SK-N-SH treated with all-trans-retinoic acid at 6 μM for 48 hours (cell line): ENCODE measurements around the gene DPP6.

Experiments
- ATAC-seq: fragments of 200-7000 bp; cut with Tn5 transposase; 3 replicates; pipeline ENCODE4 v1.9.1; 2020; ENCODE audit warnings: mild to moderate bottlenecking, moderate library complexity
- ARNTL ChIP-seq: fragments of 450-650 bp; formaldehyde crosslinking; IDR thresholded peaks from 2 replicates; pipeline ENCODE4 v1.5.0; 2020; ENCODE audit warnings: low read depth, mild to moderate bottlenecking, moderate library complexity, borderline replicate concordance
- BACH2 ChIP-seq: fragments of 250-450 bp; sonication (Bioruptor Pico); IDR thresholded peaks from 2 replicates; pipeline ENCODE4 v1.9.0; 2021; ENCODE audit warnings: mild to moderate bottlenecking, borderline replicate concordance
- CSDC2 ChIP-seq: fragments of 250-450 bp; sonication (Bioruptor Pico); IDR thresholded peaks from 2 replicates; pipeline ENCODE4 v1.5.0; 2020; ENCODE audit warnings: mild to moderate bottlenecking, moderate library complexity
- ESRRG ChIP-seq: fragments of 250-450 bp; sonication (Bioruptor Pico); IDR thresholded peaks from 2 replicates; pipeline ENCODE4 v1.6.1; 2021; ENCODE audit warnings: mild to moderate bottlenecking
- GLIS3 ChIP-seq: fragments of 250-450 bp; sonication (Bioruptor Pico); IDR thresholded peaks from 2 replicates; pipeline ENCODE4 v1.5.0; 2020; ENCODE audit warnings: mild to moderate bottlenecking, moderate library complexity
- ISL1 ChIP-seq: fragments of 250-450 bp; sonication (Bioruptor Pico); IDR thresholded peaks from 2 replicates; pipeline ENCODE4 v2.1.2; 2022; ENCODE audit warnings: mild to moderate bottlenecking, moderate library complexity
- OSR1 ChIP-seq: fragments of 250-450 bp; sonication (Bioruptor Pico); IDR thresholded peaks from 2 replicates; pipeline ENCODE4 v1.8.0; 2022; ENCODE audit warnings: moderate library complexity, mild to moderate bottlenecking, inconsistent platforms
- PATZ1 ChIP-seq: fragments of 250-450 bp; sonication (Bioruptor Pico); IDR thresholded peaks from 2 replicates; pipeline ENCODE4 v1.8.0; 2020; ENCODE audit warnings: mild to moderate bottlenecking, moderate library complexity, borderline replicate concordance
- POU6F1 ChIP-seq: fragments of 250-450 bp; sonication (Bioruptor Pico); IDR thresholded peaks from 2 replicates; pipeline ENCODE4 v1.8.0; 2021; ENCODE audit warnings: low read depth, mild to moderate bottlenecking, moderate library complexity, borderline replicate concordance
- PPARA ChIP-seq: fragments of 250-450 bp; sonication (Bioruptor Pico); IDR thresholded peaks from 2 replicates; pipeline ENCODE4 v1.5.0; 2020; ENCODE audit warnings: mild to moderate bottlenecking, borderline replicate concordance
- RARB ChIP-seq: fragments of 250-450 bp; sonication (Bioruptor Pico); IDR thresholded peaks from 2 replicates; pipeline ENCODE4 v1.8.0; 2021; ENCODE audit warnings: mild to moderate bottlenecking, moderate library complexity
- TOX ChIP-seq: fragments of 250-450 bp; sonication (Bioruptor Pico); IDR thresholded peaks from 2 replicates; pipeline ENCODE4 v1.8.0; 2021; ENCODE audit warnings: mild to moderate bottlenecking, moderate library complexity, borderline replicate concordance
- TSHZ2 ChIP-seq: fragments of 250-450 bp; sonication (Bioruptor Pico); IDR thresholded peaks from 2 replicates; pipeline ENCODE4 v1.5.0; 2020; ENCODE audit warnings: mild to moderate bottlenecking, moderate library complexity
- ZC3H10 ChIP-seq: fragments of 250-450 bp; sonication (Bioruptor Pico); IDR thresholded peaks from 2 replicates; pipeline ENCODE4 v1.5.1; 2021; ENCODE audit warnings: mild to moderate bottlenecking, moderate library complexity
- ZFP3 ChIP-seq: fragments of 250-450 bp; sonication (Bioruptor Pico); IDR thresholded peaks from 2 replicates; pipeline ENCODE4 v1.5.0; 2020; ENCODE audit warnings: mild to moderate bottlenecking, moderate library complexity
- ZFP30 ChIP-seq: fragments of 450-650 bp; formaldehyde crosslinking; IDR thresholded peaks from 2 replicates; pipeline ENCODE4 v1.5.0; 2022; ENCODE audit warnings: mild to moderate bottlenecking, moderate library complexity
- ZNF565 ChIP-seq: fragments of 450-650 bp; formaldehyde crosslinking; conservative IDR thresholded peaks from 2 replicates; pipeline ENCODE4 v1.5.0; 2020; ENCODE audit warnings: low read depth, mild to moderate bottlenecking, moderate library complexity
- ZNF8 ChIP-seq: fragments of 450-650 bp; formaldehyde crosslinking; IDR thresholded peaks from 2 replicates; pipeline ENCODE4 v1.5.0; 2020; ENCODE audit warnings: mild to moderate bottlenecking, moderate library complexity
- TF ChIP-seq, protein P1 (sequence below): fragments of 250-450 bp; sonication (Bioruptor Pico); IDR thresholded peaks from 2 replicates; pipeline ENCODE4 v1.5.1; 2020; ENCODE audit warnings: low read depth, mild to moderate bottlenecking, moderate library complexity

Gene DPP6

DNA sequence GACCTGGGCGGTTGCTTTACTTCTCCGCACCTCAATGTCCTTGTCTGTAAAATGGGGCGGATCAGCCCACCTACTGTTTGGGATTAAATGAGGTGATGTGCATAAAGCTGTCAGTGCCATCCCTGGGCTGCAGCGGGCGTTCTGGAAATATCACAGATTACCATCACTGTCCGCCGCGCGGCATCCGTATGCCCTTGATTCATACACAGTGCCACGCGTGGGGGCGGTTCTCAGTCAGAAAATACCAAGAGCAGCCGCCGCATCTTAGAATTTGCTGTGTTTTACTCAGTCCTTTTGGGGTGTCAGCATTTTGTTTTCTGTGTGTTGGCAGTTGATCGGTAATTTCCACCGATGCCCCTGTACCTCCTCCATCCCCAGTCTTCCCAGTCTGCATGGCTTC, 338.8 kb downstream of the DPP6 start:
- no peak for ATAC-seq
- TF ChIP-seq ARNTL (CRISPR knock-in tag) (no peak), POU6F1 (no peak), RARB (no peak), TOX (CRISPR knock-in tag) (no peak), TSHZ2 (CRISPR knock-in tag) (no peak), GLIS3 (CRISPR knock-in tag) (no peak), ZNF565 (CRISPR knock-in tag) (no peak)
- TF ChIP-seq, protein P1, sequence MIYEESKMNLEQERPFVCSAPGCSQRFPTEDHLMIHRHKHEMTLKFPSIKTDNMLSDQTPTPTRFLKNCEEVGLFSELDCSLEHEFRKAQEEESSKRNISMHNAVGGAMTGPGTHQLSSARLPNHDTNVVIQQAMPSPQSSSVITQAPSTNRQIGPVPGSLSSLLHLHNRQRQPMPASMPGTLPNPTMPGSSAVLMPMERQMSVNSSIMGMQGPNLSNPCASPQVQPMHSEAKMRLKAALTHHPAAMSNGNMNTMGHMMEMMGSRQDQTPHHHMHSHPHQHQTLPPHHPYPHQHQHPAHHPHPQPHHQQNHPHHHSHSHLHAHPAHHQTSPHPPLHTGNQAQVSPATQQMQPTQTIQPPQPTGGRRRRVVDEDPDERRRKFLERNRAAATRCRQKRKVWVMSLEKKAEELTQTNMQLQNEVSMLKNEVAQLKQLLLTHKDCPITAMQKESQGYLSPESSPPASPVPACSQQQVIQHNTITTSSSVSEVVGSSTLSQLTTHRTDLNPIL = no peak

DNA sequence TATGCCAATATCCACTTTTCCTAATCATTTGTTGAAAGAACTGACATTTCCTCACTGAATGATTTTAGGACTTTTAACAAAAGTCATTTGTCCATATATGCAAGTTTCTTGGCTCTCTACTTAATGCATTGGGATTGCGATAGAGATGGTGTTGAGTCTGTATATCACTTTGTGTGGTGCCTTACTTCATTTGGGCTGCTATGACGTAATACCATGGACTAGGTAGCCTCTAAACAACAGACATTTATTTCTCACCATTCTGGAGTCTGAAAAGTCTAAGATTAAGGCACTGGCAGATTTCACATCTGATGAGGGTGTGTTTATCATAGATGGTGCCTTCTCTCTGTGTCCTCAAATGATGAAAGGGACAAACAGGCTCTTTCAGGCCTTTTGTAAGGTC, 342.6 kb downstream of the DPP6 start:
- no peak for TF ChIP-seq ZFP3
- no peak for TF ChIP-seq CSDC2 (CRISPR knock-in tag)
- no peak for TF ChIP-seq ESRRG (CRISPR knock-in tag)
- TF ChIP-seq ZFP30 (CRISPR knock-in tag) = no peak
- TF ChIP-seq GLIS3 (CRISPR knock-in tag) = no peak
- no peak for TF ChIP-seq POU6F1
- TF ChIP-seq OSR1 (CRISPR knock-in tag) = no peak
- ATAC-seq = no peak

DNA sequence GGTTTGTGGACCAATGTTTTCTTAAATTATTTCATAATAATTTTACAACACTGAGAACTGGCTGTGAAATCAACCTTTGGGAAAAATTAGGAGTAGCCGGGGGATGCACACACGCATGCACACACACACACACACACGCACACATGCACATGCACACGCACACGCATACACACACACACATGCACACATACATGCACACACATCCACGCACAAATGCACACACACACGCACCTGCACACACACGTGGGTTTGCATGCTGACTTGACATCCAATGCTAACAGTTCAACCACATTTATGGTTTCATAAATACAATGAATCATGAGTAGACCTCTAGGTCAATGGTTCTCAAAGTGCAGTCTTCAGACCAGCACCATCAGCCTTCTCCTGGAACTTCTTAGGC, 354.1 kb downstream of the DPP6 start:
- TF ChIP-seq ZC3H10 (CRISPR knock-in tag) = no peak
- no peak for TF ChIP-seq ZNF565 (CRISPR knock-in tag)
- no peak for TF ChIP-seq GLIS3 (CRISPR knock-in tag)
- TF ChIP-seq BACH2 = no peak
- TF ChIP-seq TSHZ2 (CRISPR knock-in tag) = no peak
- TF ChIP-seq ARNTL (CRISPR knock-in tag) = no peak
- no peak for TF ChIP-seq OSR1 (CRISPR knock-in tag)
- no peak for TF ChIP-seq PATZ1 (CRISPR knock-in tag)
- TF ChIP-seq ZNF8 (CRISPR knock-in tag) = no peak
- TF ChIP-seq POU6F1 = no peak
- no peak for TF ChIP-seq ZFP30 (CRISPR knock-in tag)
- TF ChIP-seq TOX (CRISPR knock-in tag) = no peak
- TF ChIP-seq ISL1 = no peak
- no peak for TF ChIP-seq PPARA (CRISPR knock-in tag)
- ATAC-seq = no peak
